ENCODE data around the gene SLC13A3. TPM values are rescaled to one million over a fixed set of nuclear protein-coding genes. Genes with fewer than 3 reads are reported as not detected.

Gene SLC13A3
- total RNA-seq, 1 experiment from 2014 or later = 1.3 TPM

DNA sequence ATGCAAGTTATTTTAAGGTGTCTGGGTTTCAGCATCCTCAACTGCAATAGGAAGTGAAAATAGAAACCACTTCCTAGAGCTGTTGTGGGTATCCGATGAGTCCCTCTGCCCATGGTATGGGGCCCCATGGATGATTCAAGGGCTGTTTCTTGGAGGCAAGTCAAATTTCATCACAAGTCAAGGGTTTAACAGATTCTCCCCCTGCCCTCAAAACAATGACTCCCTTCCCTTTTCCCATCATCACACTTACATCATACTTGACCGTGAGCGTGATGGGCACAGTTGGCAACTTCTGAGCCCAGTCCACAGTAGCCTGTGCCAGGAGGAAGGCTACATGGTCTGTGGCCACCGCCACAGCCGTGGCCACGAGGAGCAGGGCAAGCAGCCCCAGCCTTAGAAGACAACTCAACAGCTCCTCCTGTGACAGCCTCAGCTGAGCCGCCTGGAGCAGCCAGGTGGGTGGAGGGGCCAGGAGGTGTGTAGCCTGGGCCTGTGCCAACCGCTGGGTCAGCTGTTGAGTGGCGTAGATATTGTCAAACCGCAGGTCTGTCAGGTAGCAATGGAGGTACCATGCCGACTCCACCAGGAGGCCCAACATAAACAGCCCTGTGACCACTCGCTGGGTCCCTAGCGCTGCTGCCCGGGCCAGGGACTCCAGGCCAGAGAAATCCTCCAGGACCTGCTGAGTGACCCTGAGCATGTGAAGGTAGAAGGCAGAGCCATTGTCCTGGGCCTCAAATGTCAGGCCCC, 106.0 kb downstream of the SLC13A3 start:
- ChIA-PET POLR2A (ENCODE audit: low non-redundant PET) (no interaction called here), CTCF (no interaction called here)
- H3K4me3 ChIP-seq (ENCODE audit: low read depth, low read length, poor library complexity, severe bottlenecking) = no peak overlapping the region
- DNase-seq (ENCODE audit: low spot score) = no peak
- peaks cover 32% of the 10 kb centered on the region for H3K27me3 ChIP-seq (replicated peaks; ENCODE audit: insufficient read depth, low read depth, low read length, poor library complexity)
- no peaks in the 10 kb centered on the region for H3K9me3 ChIP-seq (ENCODE audit: low read depth, low read length, poor library complexity, severe bottlenecking)
- no TSS peak for BruUV-seq (replicated peaks)
- no peak overlapping the region for H3K27ac ChIP-seq (ENCODE audit: low read depth, low read length, poor library complexity, severe bottlenecking)
- TF ChIP-seq EZH2 (IDR thresholded peaks at IDR 0.05; ENCODE audit: borderline replicate concordance, low read depth, low read length, poor library complexity, severe bottlenecking) = no peak
- TF ChIP-seq CTCF (conservative IDR thresholded peaks at IDR 0.05; ENCODE audit: low read depth, low read length) = no peak
- H3K36me3 ChIP-seq (ENCODE audit: insufficient read depth, low read length, poor library complexity, severe bottlenecking) = no peaks in the 10 kb centered on the region
- intact Hi-C loops (cut with micrococcal nuclease; ENCODE audit: unreplicated experiment) = no loop called here
- H3K4me1 ChIP-seq (ENCODE audit: insufficient read depth, low read length, poor library complexity, severe bottlenecking) = no peaks in the 10 kb centered on the region

DNA sequence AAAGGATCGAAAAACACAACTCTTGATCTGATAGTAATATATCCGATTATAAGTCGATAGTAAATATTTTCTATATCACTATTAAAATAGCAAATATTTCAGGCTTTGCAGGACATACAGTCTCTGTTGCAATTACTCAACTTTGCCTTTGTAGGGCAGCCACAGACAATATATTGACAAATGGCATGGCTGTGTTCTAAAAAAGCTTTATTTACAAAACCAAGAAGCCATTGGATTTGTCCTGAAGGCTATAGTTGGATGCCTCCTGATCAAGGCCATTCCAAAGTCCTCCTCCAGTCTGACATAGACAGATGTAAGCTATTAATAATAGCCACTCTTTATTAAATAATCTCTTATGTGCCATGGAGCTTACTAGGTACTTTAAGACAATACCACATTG, 106.7 kb downstream of the SLC13A3 start:
- POLR2A ChIA-PET (ENCODE audit: low non-redundant PET) = no interaction called here
- CTCF ChIA-PET = no interaction called here
- Histone ChIP-seq H3K36me3 (ENCODE audit: insufficient read depth, low read length, poor library complexity, severe bottlenecking) (no peaks in the 10 kb centered on the region), H3K27me3 (replicated peaks; ENCODE audit: insufficient read depth, low read depth, low read length, poor library complexity) (peaks cover 39% of the 10 kb centered on the region), H3K4me3 (ENCODE audit: low read depth, low read length, poor library complexity, severe bottlenecking) (no peak overlapping the region), H3K9me3 (ENCODE audit: low read depth, low read length, poor library complexity, severe bottlenecking) (no peaks in the 10 kb centered on the region), H3K27ac (ENCODE audit: low read depth, low read length, poor library complexity, severe bottlenecking) (no peak overlapping the region), H3K4me1 (ENCODE audit: insufficient read depth, low read length, poor library complexity, severe bottlenecking) (no peaks in the 10 kb centered on the region)
- intact Hi-C loops (cut with micrococcal nuclease; ENCODE audit: unreplicated experiment) = no loop called here
- BruUV-seq (replicated peaks) = no TSS peak
- DNase-seq (ENCODE audit: low spot score) = no peak
- TF ChIP-seq CTCF (conservative IDR thresholded peaks at IDR 0.05; ENCODE audit: low read depth, low read length) = no peak
- no peak for TF ChIP-seq EZH2 (IDR thresholded peaks at IDR 0.05; ENCODE audit: borderline replicate concordance, low read depth, low read length, poor library complexity, severe bottlenecking)

DNA sequence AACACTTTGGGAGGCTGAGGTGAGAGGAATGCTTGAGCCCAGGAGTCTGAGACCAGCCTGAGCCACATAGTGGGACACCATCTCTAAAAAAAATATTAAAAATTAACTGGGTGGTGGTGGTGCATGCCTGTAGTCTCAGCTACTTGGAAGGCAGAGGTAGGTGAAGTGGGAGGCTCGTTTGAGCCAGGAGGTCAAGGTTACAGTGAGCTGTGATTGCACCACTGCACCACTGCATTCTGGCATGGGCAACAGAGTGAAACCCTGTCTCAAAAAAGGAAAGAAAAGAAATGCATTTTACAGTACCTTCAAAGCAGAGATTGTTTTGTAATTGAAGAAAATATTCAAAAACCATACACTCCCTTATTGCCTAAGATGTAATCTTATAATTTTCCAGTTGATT, 107.3 kb downstream of the SLC13A3 start:
- no TSS peak for BruUV-seq (replicated peaks)
- CTCF ChIA-PET = no interaction called here

More for the DNA sequence above, 107.3 kb downstream of the SLC13A3 start:
- H3K36me3 ChIP-seq (ENCODE audit: insufficient read depth, low read length, poor library complexity, severe bottlenecking) = no peaks in the 10 kb centered on the region
- POLR2A ChIA-PET (ENCODE audit: low non-redundant PET) = no interaction called here
- peaks cover 43% of the 10 kb centered on the region for H3K27me3 ChIP-seq (replicated peaks; ENCODE audit: insufficient read depth, low read depth, low read length, poor library complexity)
- no peak overlapping the region for H3K27ac ChIP-seq (ENCODE audit: low read depth, low read length, poor library complexity, severe bottlenecking)
- H3K4me3 ChIP-seq (ENCODE audit: low read depth, low read length, poor library complexity, severe bottlenecking) = no peak overlapping the region
- TF ChIP-seq EZH2 (IDR thresholded peaks at IDR 0.05; ENCODE audit: borderline replicate concordance, low read depth, low read length, poor library complexity, severe bottlenecking) (no peak), CTCF (conservative IDR thresholded peaks at IDR 0.05; ENCODE audit: low read depth, low read length) (no peak)
- DNase-seq (ENCODE audit: low spot score) = no peak
- no peaks in the 10 kb centered on the region for H3K4me1 ChIP-seq (ENCODE audit: insufficient read depth, low read length, poor library complexity, severe bottlenecking)
- H3K9me3 ChIP-seq (ENCODE audit: low read depth, low read length, poor library complexity, severe bottlenecking) = no peaks in the 10 kb centered on the region
- intact Hi-C loops (cut with micrococcal nuclease; ENCODE audit: unreplicated experiment) = no loop called here
